Smooth muscle cell (in vitro differentiated cells): ENCODE results near the gene PROX2. TPM values are rescaled to one million over a fixed set of nuclear protein-coding genes. Genes with fewer than 3 reads are reported as not detected.
A peak's percentile ranks its signal among the peaks of the same experiment; 100 is the strongest.

ENCODE experiments used
- DNase-seq: peaks from one replicate; lab custom pipeline; 2025; ENCODE audit not compliant: unreplicated experiment; lab: John Stamatoyannopoulos, UW
- H2AFZ ChIP-seq: fragments of 200-600 bp; sonication (generic); 2 replicates; pipeline ENCODE4 v1.6.0; 2016; ENCODE audit warnings: antibody characterized with exemption, low read depth, mild to moderate bottlenecking
- H3F3A ChIP-seq: fragments of 200-600 bp; sonication (generic); 2 replicates; pipeline ENCODE4 v1.6.0; 2017; ENCODE audit warnings: antibody characterized with exemption, low read depth
- H3K27ac ChIP-seq: fragments of 200-600 bp; sonication (generic); 2 replicates; pipeline ENCODE4 v1.5.1; 2016; ENCODE audit warnings: low read depth, mild to moderate bottlenecking
- H3K27me3 ChIP-seq: fragments of 200-600 bp; sonication (generic); 2 replicates; pipeline ENCODE4 v1.6.1; 2016; ENCODE audit warnings: low read depth, mild to moderate bottlenecking
- H3K36me3 ChIP-seq: fragments of 200-600 bp; sonication (generic); 2 replicates; pipeline ENCODE4 v1.5.1; 2016; ENCODE audit warnings: low read depth
- H3K4me1 ChIP-seq: fragments of 200-600 bp; sonication (generic); 2 replicates; pipeline ENCODE4 v1.5.1; 2016; ENCODE audit warnings: low read depth
- H3K4me2 ChIP-seq: fragments of 200-600 bp; sonication (generic); 2 replicates; pipeline ENCODE4 v1.6.0; 2016; ENCODE audit warnings: mild to moderate bottlenecking
- H3K4me3 ChIP-seq: fragments of 200-600 bp; sonication (generic); 2 replicates; pipeline ENCODE4 v1.5.1; 2016; ENCODE audit warnings: mild to moderate bottlenecking
- H3K79me2 ChIP-seq: fragments of 200-600 bp; sonication (generic); 2 replicates; pipeline ENCODE4 v1.6.0; 2016; ENCODE audit warnings: low read depth, mild to moderate bottlenecking
- H3K9ac ChIP-seq: fragments of 200-600 bp; sonication (generic); 2 replicates; pipeline ENCODE4 v1.6.0; 2016; ENCODE audit warnings: low read depth
- H3K9me3 ChIP-seq: fragments of 200-600 bp; sonication (generic); replicated peaks from 2 replicates; pipeline ENCODE4 v1.5.1; 2016; ENCODE audit warnings: low read depth
- H4K20me1 ChIP-seq: fragments of 200-600 bp; sonication (generic); 2 replicates; pipeline ENCODE4 v1.6.0; 2016; ENCODE audit warnings: low read depth
- WGBS: methylation state at CpG from one replicate; pipeline ENCODE4 v1.1.7; 2016; ENCODE audit warnings: low lambda C conversion rate; 5-methylcytosine and 5-hydroxymethylcytosine counted together
- polyA plus RNA-seq: library from polyadenylated mRNA; unstranded; fragments of >200 nt; fragmentation: Nextera tagmentation; extraction: Ambion mirVana; gene quantifications from 2 replicates; pipeline ENCODE4 v1.2.1, GENCODE V29; 2016
- total RNA-seq: library from RNA; depleted of rRNA; stranded (reverse); fragments of >200 nt; gene quantifications from 2 replicates; pipeline ENCODE4 v1.2.3, GENCODE V29; 2014
- TF ChIP-seq, protein P1 (sequence below): fragments of 200-600 bp; sonication (generic); IDR thresholded peaks from 2 replicates; pipeline ENCODE4 v1.5.1; 2017; ENCODE audit warnings: borderline replicate concordance, mild to moderate bottlenecking, antibody characterized with exemption; ENCODE audit not compliant: insufficient read depth, poor library complexity, severe bottlenecking

Gene PROX2
- total and polyA plus RNA-seq, 2 experiments from 2014 or later = 0.08 TPM; not detected in 1

DNA sequence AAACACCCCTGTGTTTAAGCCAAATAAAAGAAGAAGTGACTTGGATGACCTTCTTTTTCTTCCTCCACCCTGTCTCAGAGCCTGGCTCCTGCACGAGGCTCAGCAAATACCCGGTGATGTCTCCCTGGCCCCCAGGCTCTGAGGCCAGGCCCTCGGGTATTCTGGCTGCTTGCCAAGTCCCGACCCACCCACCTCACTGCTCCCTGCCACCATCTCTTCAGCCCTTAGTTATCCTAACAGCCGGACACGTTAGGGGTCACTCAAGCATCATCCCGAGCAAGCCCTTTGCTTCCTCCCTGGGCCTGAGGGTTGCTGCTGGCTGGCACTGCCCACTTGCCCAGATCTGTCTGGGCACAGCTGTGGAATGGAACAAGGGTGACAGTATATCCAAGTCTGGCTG lies 39.9 kb upstream of the PROX2 start:
- H3K4me3 ChIP-seq = no peak overlapping the region
- no peaks in the 10 kb centered on the region for H3K36me3 ChIP-seq
- H3K9ac ChIP-seq = no peak overlapping the region
- H2AFZ ChIP-seq = no peak overlapping the region
- no peak overlapping the region for H3K27ac ChIP-seq
- DNase-seq = no peak
- H3K4me2 ChIP-seq = no peak overlapping the region
- 65% methylated on average over 7 of the region's 7 CpGs for WGBS
- H3K9me3 ChIP-seq = no peaks in the 10 kb centered on the region
- no peaks in the 10 kb centered on the region for H3F3A ChIP-seq
- no peaks in the 10 kb centered on the region for H4K20me1 ChIP-seq
- no peaks in the 10 kb centered on the region for H3K79me2 ChIP-seq
- H3K27me3 ChIP-seq = no peaks in the 10 kb centered on the region
- TF ChIP-seq, protein P1, sequence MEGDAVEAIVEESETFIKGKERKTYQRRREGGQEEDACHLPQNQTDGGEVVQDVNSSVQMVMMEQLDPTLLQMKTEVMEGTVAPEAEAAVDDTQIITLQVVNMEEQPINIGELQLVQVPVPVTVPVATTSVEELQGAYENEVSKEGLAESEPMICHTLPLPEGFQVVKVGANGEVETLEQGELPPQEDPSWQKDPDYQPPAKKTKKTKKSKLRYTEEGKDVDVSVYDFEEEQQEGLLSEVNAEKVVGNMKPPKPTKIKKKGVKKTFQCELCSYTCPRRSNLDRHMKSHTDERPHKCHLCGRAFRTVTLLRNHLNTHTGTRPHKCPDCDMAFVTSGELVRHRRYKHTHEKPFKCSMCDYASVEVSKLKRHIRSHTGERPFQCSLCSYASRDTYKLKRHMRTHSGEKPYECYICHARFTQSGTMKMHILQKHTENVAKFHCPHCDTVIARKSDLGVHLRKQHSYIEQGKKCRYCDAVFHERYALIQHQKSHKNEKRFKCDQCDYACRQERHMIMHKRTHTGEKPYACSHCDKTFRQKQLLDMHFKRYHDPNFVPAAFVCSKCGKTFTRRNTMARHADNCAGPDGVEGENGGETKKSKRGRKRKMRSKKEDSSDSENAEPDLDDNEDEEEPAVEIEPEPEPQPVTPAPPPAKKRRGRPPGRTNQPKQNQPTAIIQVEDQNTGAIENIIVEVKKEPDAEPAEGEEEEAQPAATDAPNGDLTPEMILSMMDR = no peak
- H3K4me1 ChIP-seq = no peaks in the 10 kb centered on the region

DNA sequence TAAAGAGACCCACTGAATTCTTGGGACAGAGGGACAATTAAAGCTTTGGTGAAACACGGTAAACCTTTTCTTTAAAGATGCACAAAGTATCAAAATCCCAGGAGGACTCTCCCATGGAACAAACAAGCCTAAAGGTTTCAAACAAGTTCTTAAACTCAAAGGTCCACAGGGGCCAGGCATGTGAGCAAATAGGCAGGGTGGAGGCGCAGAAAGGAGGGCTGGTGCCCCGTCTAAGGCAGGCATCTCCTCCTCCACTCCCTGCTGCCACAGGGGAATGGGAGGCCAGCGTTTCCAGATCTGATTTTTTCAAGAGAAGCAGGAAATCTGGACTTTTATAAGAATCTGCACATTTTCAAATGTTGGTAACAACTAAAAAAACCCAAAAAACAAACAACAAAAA lies 39.5 kb upstream of the PROX2 start:
- H3K4me1 ChIP-seq = no peaks in the 10 kb centered on the region
- H3F3A ChIP-seq = no peaks in the 10 kb centered on the region
- H3K4me2 ChIP-seq = no peak overlapping the region
- no peaks in the 10 kb centered on the region for H3K79me2 ChIP-seq
- WGBS = 83% methylated on average over 4 of the region's 4 CpGs
- H3K27ac ChIP-seq = no peak overlapping the region
- H3K4me3 ChIP-seq = no peak overlapping the region
- H3K9ac ChIP-seq = no peak overlapping the region
- H2AFZ ChIP-seq = no peak overlapping the region
- H4K20me1 ChIP-seq = no peaks in the 10 kb centered on the region
- no peaks in the 10 kb centered on the region for H3K9me3 ChIP-seq
- TF ChIP-seq, protein P1 = no peak
- no peak for DNase-seq
- no peaks in the 10 kb centered on the region for H3K27me3 ChIP-seq
- H3K36me3 ChIP-seq = no peaks in the 10 kb centered on the region

DNA sequence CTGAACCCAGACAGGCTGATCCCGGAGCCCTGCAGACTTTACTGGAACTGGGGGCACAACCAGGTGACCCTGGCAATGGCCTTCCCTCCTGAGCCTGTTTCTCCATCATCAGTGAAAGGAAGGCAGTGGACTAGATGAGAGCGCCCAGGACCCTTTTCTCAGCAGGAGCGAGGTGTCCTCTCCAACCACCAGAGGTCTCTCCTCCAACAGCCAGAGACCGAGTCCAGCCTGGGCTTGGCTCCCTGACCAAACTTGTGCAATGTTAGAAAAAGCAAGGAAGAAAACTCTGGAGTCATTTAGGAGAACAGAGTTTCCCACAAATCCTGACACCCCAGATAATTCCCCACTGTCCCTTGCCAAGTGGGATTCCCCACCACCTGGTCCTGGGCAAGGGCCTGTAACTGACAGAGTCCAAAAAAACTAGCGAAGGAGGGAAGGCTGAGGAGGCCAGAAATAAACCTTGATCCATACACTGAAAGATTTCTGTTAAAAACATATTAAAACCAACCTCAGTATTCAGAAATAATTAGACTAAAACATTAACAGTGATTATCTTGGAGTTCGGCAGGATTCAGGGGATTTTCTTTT lies 38.1 kb upstream of the PROX2 start:
- TF ChIP-seq, protein P1 = peak; percentile 64
- peak; percentile 9 for DNase-seq

DNA sequence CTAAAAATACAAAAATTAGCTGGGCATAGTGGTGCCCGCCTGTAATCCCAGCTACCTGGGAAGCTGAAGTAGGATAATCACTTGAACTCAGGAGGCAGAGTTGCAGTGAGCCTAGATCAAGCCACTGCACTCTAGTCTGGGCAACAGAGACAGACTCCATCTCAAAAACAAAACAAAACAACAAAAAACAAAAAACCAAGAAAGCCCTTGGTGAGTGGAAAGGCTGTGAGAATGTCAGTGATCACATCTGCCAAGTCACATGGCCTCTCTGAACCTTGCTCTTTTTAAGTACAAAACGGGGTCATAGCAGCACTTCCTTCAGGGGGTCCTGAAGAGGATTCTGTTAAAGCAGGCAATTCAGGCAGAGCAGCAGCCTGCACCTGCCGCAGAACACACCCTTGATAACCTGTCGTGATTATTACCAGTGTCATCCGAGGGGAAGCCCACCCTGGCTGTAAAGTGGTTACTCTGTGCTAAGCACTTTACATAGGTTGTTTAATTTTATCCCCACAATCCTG lies 37.5 kb upstream of the PROX2 start:
- Histone ChIP-seq H3K9ac (no peak overlapping the region), H3K4me1 (no peaks in the 10 kb centered on the region), H3K79me2 (no peaks in the 10 kb centered on the region), H3K27me3 (no peaks in the 10 kb centered on the region), H3K9me3 (no peaks in the 10 kb centered on the region), H3K4me2 (no peak overlapping the region), H3K27ac (no peak overlapping the region), H3K4me3 (no peak overlapping the region), H3F3A (no peaks in the 10 kb centered on the region), H4K20me1 (no peaks in the 10 kb centered on the region), H3K36me3 (no peaks in the 10 kb centered on the region), H2AFZ (no peak overlapping the region)
- no peak for DNase-seq
- 70% methylated on average over 5 of the region's 5 CpGs for WGBS
- TF ChIP-seq, protein P1 = no peak

More for the DNA sequence above, 38.1 kb upstream of the PROX2 start:
- H3K36me3 ChIP-seq = no peaks in the 10 kb centered on the region
- no peaks in the 10 kb centered on the region for H4K20me1 ChIP-seq
- no peaks in the 10 kb centered on the region for H3F3A ChIP-seq
- no peaks in the 10 kb centered on the region for H3K79me2 ChIP-seq
- no peaks in the 10 kb centered on the region for H3K4me1 ChIP-seq
- no peak overlapping the region for H3K27ac ChIP-seq
- no peak overlapping the region for H2AFZ ChIP-seq
- H3K4me3 ChIP-seq = no peak overlapping the region
- H3K4me2 ChIP-seq = no peak overlapping the region
- 61% methylated on average over 6 of the region's 6 CpGs for WGBS
- H3K9me3 ChIP-seq = no peaks in the 10 kb centered on the region
- H3K27me3 ChIP-seq = no peaks in the 10 kb centered on the region
- no peak overlapping the region for H3K9ac ChIP-seq
